BLaER1 (cell line): Measurements from ENCODE around the gene ARVCF.
A peak's percentile ranks its signal among the peaks of the same experiment; 100 is the strongest.

ENCODE experiments used
- H3K27ac ChIP-seq: shearing (Covaris generic); formaldehyde crosslinking; 2 replicates; pipeline ENCODE4 v1.8.1; 2022
- H3K27me3 ChIP-seq: shearing (Covaris generic); formaldehyde crosslinking; 2 replicates; pipeline ENCODE4 v1.8.1; 2022
- H3K36me3 ChIP-seq: shearing (Covaris generic); formaldehyde crosslinking; 2 replicates; pipeline ENCODE4 v1.8.1; 2022
- H3K4me1 ChIP-seq: shearing (Covaris generic); formaldehyde crosslinking; 2 replicates; pipeline ENCODE4 v1.8.1; 2022
- H3K4me2 ChIP-seq: shearing (Covaris generic); formaldehyde crosslinking; 2 replicates; pipeline ENCODE4 v1.8.1; 2022
- H3K4me3 ChIP-seq: shearing (Covaris generic); formaldehyde crosslinking; 2 replicates; pipeline ENCODE4 v1.8.1; 2022
- H3K9ac ChIP-seq: shearing (Covaris generic); formaldehyde crosslinking; 2 replicates; pipeline ENCODE4 v1.8.1; 2022
- H3K9me3 ChIP-seq: shearing (Covaris generic); formaldehyde crosslinking; 2 replicates; pipeline ENCODE4 v1.8.1; 2022
- H4K20me1 ChIP-seq: shearing (Covaris generic); formaldehyde crosslinking; 2 replicates; pipeline ENCODE4 v1.8.1; 2022
- Cebpa-rat ChIP-seq: shearing (Covaris generic); IDR thresholded peaks from 2 replicates; pipeline ENCODE4 v1.8.1; 2022

The ARVCF gene

GRCh38 chr22:19972251-19972650 lies 44.4 kb downstream of the ARVCF start:
- H3K27ac ChIP-seq, result peak overlapping the region; percentile 30; the same call in 1 of the 2 replicates
- no peaks in the 10 kb centered on the region for H3K27me3 ChIP-seq
- H3K4me3 ChIP-seq, result no peak overlapping the region
- no peak overlapping the region for H3K9ac ChIP-seq
- H3K4me1 ChIP-seq, result peaks cover 47% of the 10 kb centered on the region
- peaks cover 66% of the 10 kb centered on the region for H3K36me3 ChIP-seq
- no peak for TF ChIP-seq Cebpa-rat
- no peaks in the 10 kb centered on the region for H3K9me3 ChIP-seq
- no peak overlapping the region for H3K4me2 ChIP-seq
- H4K20me1 ChIP-seq, result peaks cover 52% of the 10 kb centered on the region

GRCh38 chr22:19971276-19972124 lies 45.1 kb downstream of the ARVCF start:
- H3K9ac ChIP-seq, result no peak overlapping the region
- H3K27me3 ChIP-seq, result no peaks in the 10 kb centered on the region
- H3K9me3 ChIP-seq, result no peaks in the 10 kb centered on the region
- H3K27ac ChIP-seq, result peak overlapping the region; percentile 13; the same call in 1 of the 2 replicates
- peaks cover 47% of the 10 kb centered on the region for H3K4me1 ChIP-seq
- H3K4me3 ChIP-seq, result no peak overlapping the region
- no peak for TF ChIP-seq Cebpa-rat
- peaks cover 59% of the 10 kb centered on the region for H4K20me1 ChIP-seq
- peaks cover 70% of the 10 kb centered on the region for H3K36me3 ChIP-seq
- H3K4me2 ChIP-seq, result no peak overlapping the region; the same call in 1 of the 2 replicates

GRCh38 chr22:19970479-19971275 lies 45.9 kb downstream of the ARVCF start:
- Histone ChIP-seq H3K27ac (0 out of 2 replicates have a peak overlapping the region, but pooled peaks have one; percentile 13), H3K4me1 (peaks cover 38% of the 10 kb centered on the region), H3K9me3 (no peaks in the 10 kb centered on the region), H3K27me3 (no peaks in the 10 kb centered on the region), H3K36me3 (peaks cover 78% of the 10 kb centered on the region), H3K9ac (no peak overlapping the region), H4K20me1 (peaks cover 66% of the 10 kb centered on the region), H3K4me2 (no peak overlapping the region), H3K4me3 (no peak overlapping the region)
- TF ChIP-seq Cebpa-rat, result no peak

GRCh38 chr22:19970031-19970478 lies 46.6 kb downstream of the ARVCF start:
- Histone ChIP-seq H3K27ac (no peak overlapping the region), H3K9ac (no peak overlapping the region), H3K27me3 (no peaks in the 10 kb centered on the region), H4K20me1 (peaks cover 66% of the 10 kb centered on the region), H3K4me2 (no peak overlapping the region), H3K9me3 (no peaks in the 10 kb centered on the region), H3K4me1 (peaks cover 32% of the 10 kb centered on the region), H3K4me3 (no peak overlapping the region), H3K36me3 (peaks cover 84% of the 10 kb centered on the region)
- no peak for TF ChIP-seq Cebpa-rat

- no peaks in the 10 kb centered on the region for H3K27me3 ChIP-seq
These were observed 47.3 kb downstream of the ARVCF start for GRCh38 chr22:19969141-19969928.

GRCh38 chr22:19968450-19968891 lies 48.2 kb downstream of the ARVCF start:
- Histone ChIP-seq H3K4me2 (no peak overlapping the region), H3K9me3 (no peaks in the 10 kb centered on the region), H3K4me1 (peaks cover 16% of the 10 kb centered on the region), H3K4me3 (no peak overlapping the region), H3K27me3 (no peaks in the 10 kb centered on the region), H4K20me1 (peaks cover 72% of the 10 kb centered on the region), H3K9ac (no peak overlapping the region), H3K36me3 (peaks cover 94% of the 10 kb centered on the region), H3K27ac (no peak overlapping the region)
- TF ChIP-seq Cebpa-rat, result no peak

More at GRCh38 chr22:19969141-19969928, 47.3 kb downstream of the ARVCF start:
- Histone ChIP-seq H3K9me3 (no peaks in the 10 kb centered on the region), H3K27ac (no peak overlapping the region), H3K9ac (no peak overlapping the region), H3K4me3 (no peak overlapping the region), H3K36me3 (peaks cover 91% of the 10 kb centered on the region), H3K4me1 (peaks cover 25% of the 10 kb centered on the region), H4K20me1 (peaks cover 73% of the 10 kb centered on the region), H3K4me2 (no peak overlapping the region)
- no peak for TF ChIP-seq Cebpa-rat

- no peak overlapping the region for H3K9ac ChIP-seq
- no peak for TF ChIP-seq Cebpa-rat
- H3K36me3 ChIP-seq, result peaks cover 94% of the 10 kb centered on the region
- H3K9me3 ChIP-seq, result no peaks in the 10 kb centered on the region
- H3K4me1 ChIP-seq, result peaks cover 14% of the 10 kb centered on the region
- H3K4me2 ChIP-seq, result no peak overlapping the region
- H4K20me1 ChIP-seq, result peaks cover 77% of the 10 kb centered on the region
- H3K4me3 ChIP-seq, result no peak overlapping the region
- no peaks in the 10 kb centered on the region for H3K27me3 ChIP-seq
- H3K27ac ChIP-seq, result no peak overlapping the region
These were observed 48.7 kb downstream of the ARVCF start for GRCh38 chr22:19967850-19968449.

GRCh38 chr22:19966908-19967750 lies 49.5 kb downstream of the ARVCF start:
- 0 out of 2 replicates have a peak overlapping the region, but pooled peaks have one; percentile 6 for H3K9ac ChIP-seq
- H3K36me3 ChIP-seq, result peaks cover 95% of the 10 kb centered on the region
- H3K4me1 ChIP-seq, result peaks cover 22% of the 10 kb centered on the region
- H3K9me3 ChIP-seq, result no peaks in the 10 kb centered on the region
- H3K4me3 ChIP-seq, result no peak overlapping the region
- H3K27ac ChIP-seq, result no peak overlapping the region
- no peak for TF ChIP-seq Cebpa-rat
- H3K27me3 ChIP-seq, result no peaks in the 10 kb centered on the region
- H4K20me1 ChIP-seq, result peaks cover 86% of the 10 kb centered on the region
- no peak overlapping the region for H3K4me2 ChIP-seq
